B cell (primary cell): ENCODE data around the gene GATAD2A. TPM values are rescaled to one million over a fixed set of nuclear protein-coding genes. Genes with fewer than 3 reads are reported as not detected.

Experiments used
- ATAC-seq: fragments of 200-7000 bp; cut with Tn5 transposase; one replicate; pipeline ENCODE4 v1.10.0; 2021; ENCODE audit warnings: low read depth, mild to moderate bottlenecking, moderate number of reproducible peaks, moderate library complexity
- CTCF ChIA-PET: fragments of 350-600 bp; sonication (Branson Sonifier 250); formaldehyde crosslinking; loops from one replicate; lab custom pipeline; 2021; ENCODE audit warnings: antibody characterized with exemption, inconsistent platforms; lab: Charles Lee
- POLR2A ChIA-PET: fragments of 350-600 bp; sonication (Branson Sonifier 250); formaldehyde crosslinking; loops from one replicate; lab custom pipeline; 2021; ENCODE audit warnings: antibody characterized with exemption; lab: Charles Lee
- DNase-seq: peaks from one replicate; pipeline ENCODE4 v3.0.0; 2013
- H2AFZ ChIP-seq: 2 replicates; pipeline ENCODE4 v1.6.1; 2012; ENCODE audit warnings: mild to moderate bottlenecking, low read depth, low read length; ENCODE audit not compliant: insufficient read depth, poor library complexity, severe bottlenecking
- H3K27ac ChIP-seq, 2 donors: 1 replicate in 1 of 2; 2 replicates in 1 of 2; pipeline ENCODE4 v1.5.1; 2012 to 2013; ENCODE audit warnings: low read length in 2 of 2, mild to moderate bottlenecking in 2 of 2, moderate library complexity in 1 of 2
- H3K27me3 ChIP-seq, 4 experiments: fragments of 200-600 bp in 1 of 4; sonication (generic) in 1 of 4; replicated peaks in 1 of 4; 1 replicate in 2 of 4; 2 replicates in 2 of 4; pipeline versions ENCODE4 v1.6.1 to v1.7.0; 2013 to 2016; ENCODE audit warnings: low read length in 3 of 4, mild to moderate bottlenecking in 2 of 4, mixed read lengths in 1 of 4, moderate library complexity in 1 of 4; ENCODE audit not compliant: insufficient read depth in 4 of 4, control insufficient read depth in 3 of 4; ENCODE audit errors: control extremely low read depth in 1 of 4
- H3K36me3 ChIP-seq, 2 experiments: replicated peaks in 1 of 2; 1 replicate in 1 of 2; 2 replicates in 1 of 2; pipeline versions ENCODE4 v1.6.1 to v1.7.1; 2013; ENCODE audit warnings: low read length in 1 of 2; ENCODE audit not compliant: insufficient read depth in 2 of 2, control insufficient read depth in 1 of 2; ENCODE audit errors: control extremely low read depth in 1 of 2, extremely low read depth in 1 of 2
- H3K4me1 ChIP-seq, 2 donors: fragments of 200-600 bp in 1 of 2; sonication (generic) in 1 of 2; 1 replicate in 1 of 2; 2 replicates in 1 of 2; pipeline versions ENCODE4 v1.5.1 to v1.6.1; 2013 to 2017; ENCODE audit warnings: low read length in 2 of 2; ENCODE audit not compliant: control insufficient read depth in 2 of 2, insufficient read depth in 2 of 2
- H3K4me2 ChIP-seq: replicated peaks from 2 replicates; pipeline ENCODE3; 2012; ENCODE audit warnings: mild to moderate bottlenecking, low read depth, low read length; ENCODE audit not compliant: poor library complexity, severe bottlenecking
- H3K4me3 ChIP-seq, 5 experiments: fragments of 200-600 bp in 1 of 5; sonication (generic) in 1 of 5; 1 replicate in 3 of 5; 2 replicates in 2 of 5; pipeline versions ENCODE4 v1.5.1 to v1.7.0; 2011 to 2016; ENCODE audit warnings: low read length in 4 of 5, mild to moderate bottlenecking in 4 of 5, low read depth in 2 of 5, control low read depth in 1 of 5, moderate library complexity in 1 of 5; ENCODE audit not compliant: insufficient read depth in 1 of 5; ENCODE audit errors: control extremely low read depth in 1 of 5, extremely low read depth in 1 of 5
- H3K79me2 ChIP-seq: fragments of 200-600 bp; sonication (generic); one replicate; pipeline ENCODE4 v1.6.0; 2016; ENCODE audit warnings: low read length; ENCODE audit not compliant: control insufficient read depth, insufficient read depth
- H3K9ac ChIP-seq: fragments of 200-600 bp; sonication (generic); 2 replicates; pipeline ENCODE4 v1.6.1; 2017; ENCODE audit warnings: mild to moderate bottlenecking, low read length, moderate library complexity
- H3K9me3 ChIP-seq, 3 donors: one replicate each; pipeline versions ENCODE4 v1.6.1 to v1.7.1; 2013; ENCODE audit warnings: low read length in 2 of 3; ENCODE audit not compliant: control insufficient read depth in 2 of 3, insufficient read depth in 1 of 3; ENCODE audit errors: control extremely low read depth in 1 of 3
- H4K20me1 ChIP-seq: 2 replicates; pipeline ENCODE4 v1.6.0; 2012; ENCODE audit warnings: mild to moderate bottlenecking, low read length; ENCODE audit not compliant: insufficient read depth, control insufficient read depth, poor library complexity, severe bottlenecking
- H3K27ac Mint-ChIP-seq: one replicate; pipeline ENCODE4 v1.8.0; 2021; ENCODE audit warnings: mixed read lengths
- H3K27me3 Mint-ChIP-seq: one replicate; pipeline ENCODE4 v1.8.0; 2021; ENCODE audit warnings: mixed read lengths
- H3K4me1 Mint-ChIP-seq: one replicate; pipeline ENCODE4 v1.8.0; 2021; ENCODE audit warnings: mixed read lengths
- H3K4me3 Mint-ChIP-seq: one replicate; pipeline ENCODE4 v1.8.0; 2021; ENCODE audit warnings: mixed read lengths
- H3K9me3 Mint-ChIP-seq: one replicate; pipeline ENCODE4 v1.8.0; 2022; ENCODE audit warnings: mixed read lengths; ENCODE audit not compliant: insufficient read depth
- EZH2 ChIP-seq: IDR thresholded peaks from 2 replicates; pipeline ENCODE4 v1.6.1; 2012; ENCODE audit warnings: borderline replicate concordance, low read depth, mild to moderate bottlenecking, moderate library complexity, low read length; ENCODE audit not compliant: insufficient read depth, poor library complexity, severe bottlenecking
- WGBS: methylation state at CpG from one replicate; pipeline ENCODE4 v1.1.5; 2013; ENCODE audit warnings: missing lambda C conversion rate; ENCODE audit not compliant: insufficient coverage; 5-methylcytosine and 5-hydroxymethylcytosine counted together
- intact Hi-C: fragments of 100-400 bp; cut with micrococcal nuclease; formaldehyde crosslinking; loops from one replicate; pipeline ENCODE4 v1.10.0; 2022
- polyA plus RNA-seq: library from polyadenylated mRNA; depleted of rRNA; stranded (reverse); fragments of >200 nt; gene quantifications from 2 replicates; pipeline ENCODE4 v1.2.3, GENCODE V29; 2012
- total RNA-seq, 2 donors: library from RNA; stranded (reverse); fragments of 120-200 nt in 1 of 2; gene quantifications; 1 replicate in 1 of 2; 2 replicates in 1 of 2; pipeline versions ENCODE4 v1.2.3 to v1.2.4, GENCODE V29; 2013 to 2022
- TF ChIP-seq, protein P1 (sequence below): fragments of 200-600 bp; IDR thresholded peaks from one replicate; pipeline ENCODE4 v1.8.0; 2022; ENCODE audit warnings: antibody characterized with exemption, mild to moderate bottlenecking

GATAD2A gene
- total and polyA plus RNA-seq, 2 donors (not counting 1 experiment from before 2014, with no cell fraction given) = 28.8 to 76.3 TPM

DNA sequence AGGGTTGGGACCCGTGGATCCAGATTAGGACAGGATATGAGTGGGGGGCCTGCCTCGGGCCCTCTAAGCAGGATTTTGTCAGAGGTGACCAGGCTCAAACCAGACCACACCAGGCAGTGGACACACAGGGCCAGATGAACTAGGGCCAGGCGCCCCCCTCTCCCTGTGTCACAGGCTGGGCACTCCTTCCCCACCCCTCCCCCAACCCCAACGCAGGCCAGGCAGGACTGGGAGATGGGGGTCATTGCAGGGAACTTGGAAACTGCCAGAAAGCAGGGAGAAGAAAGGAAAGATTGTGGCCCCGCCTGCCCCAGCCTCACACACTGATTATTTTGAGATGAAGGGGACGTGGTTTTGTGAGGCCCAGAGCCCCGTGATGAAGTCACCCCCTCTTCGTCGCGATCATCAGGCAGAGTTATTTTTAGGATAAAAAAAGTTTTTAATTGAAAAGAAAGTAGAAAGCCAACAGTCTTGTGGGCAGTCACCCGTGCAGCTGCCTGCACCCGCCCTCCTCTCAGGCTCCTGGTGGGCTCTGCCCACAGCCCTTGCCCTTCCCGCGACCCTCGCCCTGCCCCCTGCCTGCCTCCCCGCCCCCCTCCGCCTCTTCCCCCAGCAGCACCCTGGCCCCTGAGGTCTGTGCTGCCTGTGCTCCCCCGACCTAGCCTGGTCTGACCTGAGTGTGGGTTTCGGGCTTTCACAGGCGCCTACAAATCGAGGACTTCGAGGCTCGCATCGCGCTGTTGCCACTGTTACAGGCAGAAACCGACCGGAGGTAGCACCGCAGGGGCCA is 121.3 kb downstream of the GATAD2A start:
- H3K36me3 ChIP-seq = peaks cover 0 to 30% of the 10 kb centered on the region in 2 experiments
- no peak for DNase-seq
- H3K4me3 Mint-ChIP-seq = no peak overlapping the region
- H3K9me3 ChIP-seq = no peaks in the 10 kb centered on the region
- no peak overlapping the region for H3K9ac ChIP-seq
- no peak for ATAC-seq
- H3K4me1 ChIP-seq = peaks cover 7 to 37% of the 10 kb centered on the region in 2 donors
- no peak overlapping the region for H3K4me2 ChIP-seq
- H3K27me3 ChIP-seq = no peaks in the 10 kb centered on the region
- ChIA-PET CTCF (no interaction called here), POLR2A (no interaction called here)
- no peak overlapping the region for H2AFZ ChIP-seq
- H4K20me1 ChIP-seq = peaks cover 46% of the 10 kb centered on the region
- intact Hi-C loops = no loop called here
- no peak overlapping the region for H3K27ac Mint-ChIP-seq
- peaks cover 25% of the 10 kb centered on the region for H3K4me1 Mint-ChIP-seq
- no peak overlapping the region for H3K27ac ChIP-seq
- WGBS = 62% methylated on average over 17 of the region's 28 CpGs
- no peaks in the 10 kb centered on the region for H3K27me3 Mint-ChIP-seq
- no peak overlapping the region for H3K4me3 ChIP-seq
- H3K79me2 ChIP-seq = peaks cover 52% of the 10 kb centered on the region
- no peaks in the 10 kb centered on the region for H3K9me3 Mint-ChIP-seq
- TF ChIP-seq, protein P1, sequence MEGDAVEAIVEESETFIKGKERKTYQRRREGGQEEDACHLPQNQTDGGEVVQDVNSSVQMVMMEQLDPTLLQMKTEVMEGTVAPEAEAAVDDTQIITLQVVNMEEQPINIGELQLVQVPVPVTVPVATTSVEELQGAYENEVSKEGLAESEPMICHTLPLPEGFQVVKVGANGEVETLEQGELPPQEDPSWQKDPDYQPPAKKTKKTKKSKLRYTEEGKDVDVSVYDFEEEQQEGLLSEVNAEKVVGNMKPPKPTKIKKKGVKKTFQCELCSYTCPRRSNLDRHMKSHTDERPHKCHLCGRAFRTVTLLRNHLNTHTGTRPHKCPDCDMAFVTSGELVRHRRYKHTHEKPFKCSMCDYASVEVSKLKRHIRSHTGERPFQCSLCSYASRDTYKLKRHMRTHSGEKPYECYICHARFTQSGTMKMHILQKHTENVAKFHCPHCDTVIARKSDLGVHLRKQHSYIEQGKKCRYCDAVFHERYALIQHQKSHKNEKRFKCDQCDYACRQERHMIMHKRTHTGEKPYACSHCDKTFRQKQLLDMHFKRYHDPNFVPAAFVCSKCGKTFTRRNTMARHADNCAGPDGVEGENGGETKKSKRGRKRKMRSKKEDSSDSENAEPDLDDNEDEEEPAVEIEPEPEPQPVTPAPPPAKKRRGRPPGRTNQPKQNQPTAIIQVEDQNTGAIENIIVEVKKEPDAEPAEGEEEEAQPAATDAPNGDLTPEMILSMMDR = no peak
- TF ChIP-seq EZH2 = no peak

DNA sequence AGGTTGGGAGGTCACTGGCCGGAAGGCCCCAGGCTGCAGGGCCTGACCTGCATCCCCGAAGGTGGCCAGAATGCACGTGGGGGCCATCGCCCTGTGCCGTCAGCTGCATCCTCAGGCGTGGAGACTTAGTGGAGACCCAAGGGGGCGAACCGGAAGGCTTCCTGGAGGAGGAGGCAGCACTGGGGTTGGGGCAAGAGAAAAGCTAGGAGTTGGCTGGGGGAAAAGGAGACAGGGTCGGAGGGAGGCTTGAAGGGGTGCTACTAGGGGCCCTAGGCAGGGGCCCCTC is 121.8 kb downstream of the GATAD2A start:
- Histone ChIP-seq H3K4me1 (peaks cover 11 to 41% of the 10 kb centered on the region in 2 donors), H3K36me3 (peaks cover 0 to 30% of the 10 kb centered on the region in 2 experiments), H3K9ac (no peak overlapping the region), H2AFZ (no peak overlapping the region), H3K4me2 (no peak overlapping the region), H3K79me2 (peaks cover 47% of the 10 kb centered on the region), H3K9me3 (no peaks in the 10 kb centered on the region), H4K20me1 (peaks cover 40% of the 10 kb centered on the region), H3K4me3 (no peak overlapping the region), H3K27me3 (no peaks in the 10 kb centered on the region), H3K27ac (no peak overlapping the region)
- DNase-seq (no peak), ATAC-seq (no peak)
- no peaks in the 10 kb centered on the region for H3K9me3 Mint-ChIP-seq
- intact Hi-C loops = no loop called here
- no peaks in the 10 kb centered on the region for H3K27me3 Mint-ChIP-seq
- ChIA-PET POLR2A (no interaction called here), CTCF (no interaction called here)
- H3K4me1 Mint-ChIP-seq = peaks cover 29% of the 10 kb centered on the region
- no peak overlapping the region for H3K27ac Mint-ChIP-seq
- 96% methylated on average over 8 of the region's 9 CpGs for WGBS
- H3K4me3 Mint-ChIP-seq = no peak overlapping the region
- no peak for TF ChIP-seq EZH2
- TF ChIP-seq, protein P1 = no peak
